ENCODE measurements around the gene SPRR2G.
"Not testable (repeated sequence)": the region's sequence is repeated elsewhere in the genome, so short reads cannot be mapped to it uniquely, and the experiment has no call there.

The SPRR2G gene

DNA sequence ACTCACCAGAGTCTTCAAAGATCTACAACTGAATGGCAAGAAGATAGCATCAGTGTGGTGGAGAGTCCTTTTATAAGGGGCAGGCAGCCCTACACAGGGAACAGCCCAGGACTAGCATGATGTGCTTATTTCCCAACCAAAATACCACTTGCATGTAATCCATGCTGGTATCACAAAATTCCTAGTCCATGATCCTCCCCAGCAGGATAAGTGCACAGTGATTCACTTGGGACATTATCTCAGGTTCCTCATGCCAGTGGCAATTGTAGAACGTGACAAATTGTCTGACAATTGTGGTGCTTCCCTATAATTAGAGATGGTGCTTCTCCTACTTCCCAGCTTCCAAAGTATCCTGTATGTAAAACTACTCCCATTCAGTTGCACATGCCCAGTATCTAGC, at the start of gene SPRR2G:
TSS of gene SPRR2G (minus strand) at position 45 of the 400 bp plus-strand sequence. CDS start 780 bp downstream, outside the sequence.
- DNase-seq = no peak

DNA sequence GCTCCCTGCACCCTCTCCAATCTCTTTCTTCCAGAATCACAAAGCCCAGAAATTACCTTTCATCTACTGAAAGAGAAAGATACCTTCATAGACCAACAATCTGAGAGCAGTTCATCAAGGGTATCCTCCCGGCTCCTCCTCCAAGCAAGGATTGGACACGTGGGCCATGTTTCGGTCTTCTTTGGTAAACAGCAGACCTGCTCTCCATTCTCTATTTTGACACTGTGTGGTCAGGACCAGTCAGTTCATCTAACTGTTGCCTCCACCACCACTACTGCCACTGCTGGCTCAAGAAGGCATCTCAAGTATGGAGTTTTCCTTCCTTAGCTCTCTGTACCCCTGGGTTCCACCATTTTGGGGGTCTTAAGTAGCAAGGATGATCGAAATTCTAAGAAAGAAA, 44.5 kb upstream of the SPRR2G start:
- DNase-seq = no peak

DNA sequence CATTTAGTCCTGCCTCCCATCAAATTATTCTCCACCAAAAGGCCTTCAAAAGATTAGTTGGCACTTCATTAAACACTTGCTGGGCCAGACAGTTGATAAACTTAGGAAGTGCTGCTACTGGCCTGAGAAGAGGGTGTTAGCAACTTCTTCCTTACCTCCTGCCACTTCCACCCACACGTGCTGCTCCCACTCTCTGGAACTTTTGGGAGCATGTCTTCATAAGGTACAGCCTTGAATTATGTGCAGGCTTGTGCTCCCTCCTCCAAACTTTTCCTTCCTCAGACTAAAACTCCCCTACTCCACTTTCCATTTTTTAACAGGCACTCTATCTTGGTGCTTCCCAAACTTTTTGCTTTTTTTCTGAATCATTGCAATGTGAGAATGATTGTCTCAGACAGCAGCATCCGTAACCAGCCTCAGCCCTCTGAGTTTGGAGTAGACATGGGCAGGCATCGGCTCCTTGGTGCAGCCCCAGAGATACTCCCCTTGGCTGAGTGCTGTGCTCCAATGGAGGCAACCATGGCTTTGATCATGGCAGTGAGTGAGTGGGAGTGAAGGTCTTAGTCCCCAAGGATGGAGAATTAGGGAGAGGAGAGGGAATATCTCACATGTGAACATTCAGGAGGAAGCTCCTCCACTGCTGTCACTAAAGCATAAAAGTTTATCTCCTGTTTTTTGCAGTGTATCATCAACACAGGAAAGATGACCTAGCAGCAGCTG, 43.8 kb upstream of the SPRR2G start:
- DNase-seq = no peak

GRCh38 chr1:153192697-153193096, 42.0 kb upstream of the SPRR2G start:
- no peak for DNase-seq

DNA sequence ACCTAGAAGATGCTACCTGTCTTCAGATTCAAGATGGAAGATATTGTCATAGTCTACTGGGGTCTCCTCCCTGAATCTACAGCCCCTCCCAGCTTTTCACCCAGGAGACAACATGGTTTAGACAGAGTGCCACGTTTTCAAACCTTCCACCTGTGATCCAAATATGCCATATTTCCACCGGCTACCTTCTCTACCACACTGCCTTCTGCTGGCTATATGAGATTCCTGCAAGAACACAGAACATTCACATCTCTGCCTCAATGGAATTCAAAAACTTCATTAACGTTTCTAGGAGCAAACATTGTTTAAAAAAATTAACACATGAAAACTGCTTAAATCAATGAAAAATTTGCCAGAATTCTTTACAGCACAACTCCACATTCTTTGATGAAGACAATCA, 39.7 kb upstream of the SPRR2G start:
- DNase-seq = no peak

DNA sequence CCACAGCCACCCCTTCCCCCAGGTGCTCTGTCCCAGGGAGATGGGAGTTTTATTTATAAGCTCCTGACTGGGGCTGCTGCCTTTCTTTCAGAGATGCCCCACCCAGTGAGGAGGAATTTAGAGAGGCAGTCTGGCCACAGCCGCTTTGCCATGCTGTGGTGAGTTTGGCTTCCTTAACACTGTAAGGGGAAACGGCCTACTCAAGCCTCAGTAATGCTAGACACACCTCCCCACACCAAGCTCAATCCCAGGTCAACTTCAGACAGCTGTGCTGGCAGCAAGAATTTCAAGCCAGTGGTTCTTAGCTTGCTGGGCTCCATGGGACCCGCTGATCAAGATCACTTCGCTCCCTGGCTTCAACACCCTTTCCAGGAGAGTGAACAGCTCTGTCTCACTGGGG, 37.6 kb upstream of the SPRR2G start:
- not testable (repeated sequence) for DNase-seq

GRCh38 chr1:153180556-153180955, 29.9 kb upstream of the SPRR2G start:
- no peak for DNase-seq

- DNase-seq = no peak
These were observed 28.2 kb upstream of the SPRR2G start for GRCh38 chr1:153178922-153179321.

- no peak for DNase-seq
These were observed 23.9 kb upstream of the SPRR2G start for GRCh38 chr1:153174624-153175023.

DNA sequence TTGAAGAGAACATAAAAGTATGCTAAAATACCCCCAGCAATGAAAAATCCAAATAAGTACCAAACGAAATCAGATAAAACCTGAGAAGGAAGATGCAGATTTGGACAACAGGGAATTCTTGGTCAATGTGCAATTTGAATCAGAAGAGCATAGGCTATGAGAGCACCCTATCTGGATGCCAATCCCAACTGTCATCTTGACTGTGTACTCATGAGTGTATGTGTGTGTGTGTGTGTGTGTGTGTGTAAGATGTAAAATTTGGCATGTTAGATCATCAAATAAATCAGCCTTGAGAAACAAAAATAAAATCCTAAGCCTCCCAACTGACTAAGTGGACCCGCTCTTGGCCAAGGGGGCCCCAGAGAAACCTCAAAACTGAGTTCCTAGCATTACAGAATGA, 18.0 kb upstream of the SPRR2G start:
- DNase-seq = no peak

DNA sequence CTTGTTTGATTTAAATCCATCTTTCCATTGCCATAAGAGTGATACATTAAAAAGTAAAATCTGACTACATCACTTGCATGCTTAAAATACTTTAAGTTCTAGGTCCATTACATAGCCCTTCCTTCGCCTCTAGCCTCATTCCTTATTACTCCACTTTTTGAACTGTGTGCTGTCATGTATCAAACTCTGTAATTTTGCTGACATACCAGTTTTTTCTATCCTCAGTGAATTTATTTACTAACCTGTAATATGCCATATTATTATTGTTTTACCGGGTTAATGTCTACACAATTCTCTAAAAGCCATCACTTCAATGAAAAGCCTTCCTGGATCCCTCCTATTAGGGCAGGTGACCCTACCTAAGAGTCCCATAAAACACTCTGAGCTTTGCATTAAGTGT, 4.9 kb upstream of the SPRR2G start:
- DNase-seq = no peak

DNA sequence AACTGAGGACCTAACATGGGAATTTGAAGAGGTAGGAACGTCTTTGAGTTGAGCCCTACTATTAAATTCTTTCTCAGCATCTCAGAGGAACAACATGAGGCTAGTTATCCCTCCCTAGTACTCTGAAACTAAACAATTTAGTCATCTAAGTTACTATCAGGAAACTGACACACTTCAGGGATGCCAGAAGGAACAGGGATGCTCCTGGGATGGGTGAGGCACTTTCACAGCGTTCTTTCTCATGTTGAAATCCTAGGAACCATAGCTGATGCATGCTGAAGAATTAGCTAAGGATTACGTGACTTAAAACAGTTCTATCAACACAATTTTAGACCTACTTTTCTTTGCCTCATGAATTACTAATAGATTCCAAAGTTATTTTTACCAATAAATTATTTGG, 1.8 kb upstream of the SPRR2G start:
- no peak for DNase-seq

DNA sequence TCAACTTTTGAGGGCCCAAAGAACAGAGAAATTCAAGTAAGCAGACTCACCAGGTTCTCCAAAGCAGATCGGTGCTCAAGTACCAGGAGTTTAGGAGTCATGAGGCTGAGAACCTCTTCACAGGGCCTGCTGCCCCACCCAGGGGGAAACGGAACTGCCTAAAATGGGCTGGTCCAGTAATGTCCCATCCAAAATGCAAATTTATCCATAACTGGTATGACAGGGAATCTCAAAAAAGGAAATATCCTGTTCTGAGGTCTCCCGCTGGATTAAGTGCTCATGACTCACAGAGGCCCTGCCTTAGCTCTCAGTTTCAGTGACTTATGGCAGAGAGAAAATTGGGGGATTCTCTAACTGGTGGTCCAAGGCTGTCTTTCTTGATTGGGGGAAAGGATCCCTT, 9.3 kb downstream of the SPRR2G start:
- DNase-seq = no peak

DNA sequence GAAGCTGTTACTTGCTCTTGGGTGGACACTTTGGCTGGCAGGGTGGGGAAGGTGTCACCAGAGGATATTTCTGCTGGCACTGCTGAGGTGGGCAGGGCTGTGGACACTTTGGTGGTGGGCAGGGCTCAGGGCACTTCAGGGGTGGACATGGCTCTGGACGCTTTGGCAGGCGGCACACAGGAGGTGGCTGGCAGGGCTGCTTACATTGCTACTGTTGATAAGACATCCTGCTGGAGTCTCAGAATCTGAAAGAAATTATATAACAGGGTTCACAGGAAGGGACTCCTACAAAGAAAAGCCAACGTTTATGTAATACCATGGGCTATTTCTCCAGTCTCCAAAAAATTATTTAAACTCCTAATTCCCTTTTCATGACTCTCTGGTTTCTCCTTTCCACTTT, 10.2 kb downstream of the SPRR2G start:
- no peak for DNase-seq

- no peak for DNase-seq
These were observed 16.9 kb downstream of the SPRR2G start for GRCh38 chr1:153133743-153134142.

- DNase-seq = no peak
These were observed 17.4 kb downstream of the SPRR2G start for GRCh38 chr1:153133267-153133666.

DNA sequence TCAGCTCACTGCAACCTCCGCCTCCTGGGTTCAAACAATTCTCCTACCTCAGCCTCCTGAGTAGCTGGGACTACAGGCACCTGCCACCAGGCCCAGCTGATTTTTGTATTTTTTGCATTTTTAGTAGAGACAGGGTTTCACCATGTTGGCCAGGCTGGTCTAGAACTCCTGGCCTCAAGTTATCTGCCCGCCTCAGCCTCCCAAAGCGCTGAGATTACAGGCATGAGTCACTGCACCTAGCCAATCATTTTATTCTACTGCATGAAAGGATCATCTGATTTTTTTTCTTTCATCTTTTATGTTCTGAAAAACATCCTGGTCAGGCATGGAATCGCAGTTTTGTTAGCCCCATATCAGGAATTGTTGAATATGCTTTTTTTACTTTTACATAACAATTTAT, 22.0 kb downstream of the SPRR2G start:
- not testable (repeated sequence) for DNase-seq

- DNase-seq = no peak
These were observed 23.4 kb downstream of the SPRR2G start for GRCh38 chr1:153127296-153127695.

- no peak for DNase-seq
These were observed 25.2 kb downstream of the SPRR2G start for GRCh38 chr1:153125536-153125935.

DNA sequence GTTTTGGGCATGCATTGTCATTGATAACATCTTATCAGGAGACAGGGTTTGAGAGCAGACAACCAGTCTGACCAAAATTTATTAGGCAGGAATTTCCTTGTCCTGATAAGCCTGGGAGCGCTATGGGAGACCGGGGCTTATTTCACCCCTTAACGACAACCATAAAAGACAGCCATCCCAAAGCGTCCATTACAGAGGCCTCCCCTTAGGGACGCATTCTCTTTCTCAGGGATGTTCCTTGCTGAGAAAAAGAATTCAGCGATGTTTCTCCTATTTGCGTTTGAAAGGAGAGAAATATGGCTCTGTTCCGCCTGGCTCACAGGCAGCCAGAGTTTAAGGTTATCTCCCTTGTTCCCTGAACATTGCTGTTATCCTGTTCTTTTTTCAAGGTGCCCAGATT, 26.9 kb downstream of the SPRR2G start:
- not testable (repeated sequence) for DNase-seq

- no peak for DNase-seq
These were observed 27.8 kb downstream of the SPRR2G start for GRCh38 chr1:153122831-153123421.

DNA sequence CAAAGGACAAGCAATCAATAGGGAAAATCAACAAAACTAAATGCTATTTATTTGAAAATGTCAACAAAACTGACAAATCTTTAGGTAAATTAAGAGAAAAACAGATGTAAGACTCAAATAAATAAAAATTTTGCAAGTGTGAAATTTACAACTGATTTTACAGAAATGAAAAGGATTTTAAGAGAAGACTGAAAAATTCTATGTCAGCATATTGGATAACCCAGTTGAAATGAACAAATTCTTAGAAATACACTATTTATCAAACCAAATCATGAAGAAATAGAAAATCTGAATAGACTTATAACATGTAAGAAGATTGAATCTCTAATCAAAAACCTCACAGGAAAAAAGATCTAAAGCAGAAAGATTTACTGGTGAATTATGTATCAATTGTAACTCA, 29.7 kb downstream of the SPRR2G start:
- no peak for DNase-seq

GRCh38 chr1:153119491-153119971, 31.2 kb downstream of the SPRR2G start:
- no peak for DNase-seq

DNA sequence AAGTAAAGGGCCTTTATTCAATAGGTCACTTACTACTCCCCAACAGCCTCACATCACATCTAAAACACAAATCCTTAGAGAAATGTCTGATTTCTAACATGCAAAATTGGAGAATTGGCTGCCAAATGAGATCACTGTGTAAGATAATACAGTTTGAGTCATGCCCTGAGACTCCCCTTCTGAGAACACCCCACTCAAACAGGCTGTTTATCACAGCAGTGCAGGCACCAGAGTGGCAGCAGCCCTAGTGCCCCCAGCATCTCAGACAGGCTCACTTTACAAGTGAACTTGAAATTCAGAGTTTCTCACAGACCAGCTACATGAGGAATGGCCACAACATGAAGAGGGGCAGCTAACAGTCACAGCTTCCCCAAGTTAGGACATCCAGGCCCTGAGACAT, 35.4 kb downstream of the SPRR2G start:
- DNase-seq = not testable (repeated sequence)

DNA sequence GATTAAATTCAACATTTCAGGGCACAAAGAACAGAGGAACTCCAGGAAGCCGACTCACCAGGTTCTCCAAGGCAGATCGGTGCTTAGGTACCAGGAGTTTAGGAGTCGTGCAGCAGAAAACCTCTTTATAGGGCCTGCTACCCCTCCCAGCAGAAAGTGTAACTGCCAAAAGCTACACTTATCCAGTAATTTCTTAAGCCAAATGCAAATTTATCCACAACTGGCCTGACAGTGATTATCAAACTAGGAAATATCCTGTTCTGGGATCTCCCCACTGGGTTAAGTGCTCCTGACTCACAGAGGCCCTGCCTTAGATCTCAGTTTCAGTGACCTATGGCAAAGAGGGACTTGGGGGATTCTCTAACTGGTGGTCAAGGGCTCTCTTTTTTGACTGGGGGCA, 37.3 kb downstream of the SPRR2G start, which contains the start of gene SPRR2F:
TSS of gene SPRR2F (minus strand) at position 101 of the 400 bp plus-strand sequence. CDS start 783 bp downstream, outside the sequence.
- DNase-seq = no peak
